Effector CD8-positive, alpha-beta T cell (primary cell): Measurements from ENCODE around the gene SIPA1L2.
"Not testable (repeated sequence)": the region's sequence is repeated elsewhere in the genome, so short reads cannot be mapped to it uniquely, and the experiment has no call there.

Source experiments
- DNase-seq: peaks from one replicate; lab custom pipeline; 2025; lab: John Stamatoyannopoulos, UW

The SIPA1L2 gene

DNA sequence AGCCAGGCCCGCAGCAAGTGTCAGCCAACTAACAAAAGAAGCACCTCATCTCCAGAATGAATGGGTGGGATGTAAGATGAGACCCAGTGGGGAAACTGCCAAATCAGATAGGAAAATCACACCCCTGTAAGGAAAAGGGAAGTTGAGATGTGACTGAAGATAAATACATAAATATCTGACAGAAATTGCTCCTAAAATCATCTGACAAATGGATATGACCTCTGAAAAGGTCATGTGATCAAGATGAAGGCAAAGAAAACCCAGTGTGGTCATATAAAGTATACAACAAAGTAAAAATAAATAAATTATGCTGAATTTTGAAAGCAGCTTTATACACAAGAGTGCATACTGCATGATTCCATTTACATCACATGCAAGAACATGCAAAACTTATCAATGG lies 12.7 kb downstream of the SIPA1L2 start:
- no peak for DNase-seq

DNA sequence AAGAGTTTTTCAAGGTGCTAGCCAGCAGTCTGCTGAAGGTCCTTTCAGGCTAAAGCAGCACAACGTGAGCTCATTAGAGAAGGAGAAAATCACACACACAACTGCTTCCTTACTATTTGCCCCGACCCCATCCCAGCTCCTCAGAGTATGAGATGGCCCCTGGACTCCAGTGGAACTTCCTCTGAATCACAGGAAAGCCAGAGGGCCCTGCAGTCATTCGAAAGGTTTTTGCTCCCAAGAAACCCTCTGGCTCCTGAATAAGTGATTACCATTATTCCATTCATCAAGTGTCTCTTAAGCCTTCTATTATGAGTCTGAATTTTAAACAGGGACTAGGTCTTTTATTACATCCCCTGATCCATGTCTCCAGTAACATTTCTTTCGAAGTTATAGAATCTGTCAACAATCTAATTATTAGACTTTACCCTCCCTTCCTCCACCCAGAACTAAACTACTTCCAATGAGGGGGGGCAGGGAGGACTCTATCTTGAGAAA lies 14.6 kb downstream of the SIPA1L2 start:
- no peak for DNase-seq

DNA sequence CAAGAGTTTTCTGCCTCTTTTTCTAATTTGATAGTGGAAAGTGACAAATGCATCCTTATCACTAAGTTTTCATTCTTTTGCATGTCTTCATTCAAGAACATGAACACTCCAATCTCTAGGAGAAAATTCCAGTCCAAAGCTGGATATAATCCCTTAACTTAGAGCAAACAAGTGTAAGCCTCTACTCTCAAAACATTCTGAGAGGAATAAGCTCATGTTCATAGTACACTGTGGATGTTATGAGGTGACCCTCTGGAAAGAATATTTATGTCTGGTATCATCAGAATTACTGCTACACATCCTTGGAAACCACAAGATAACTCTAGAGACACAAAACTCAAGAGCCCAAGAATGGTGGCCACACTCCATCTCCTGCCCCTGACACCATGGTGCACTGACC lies 15.1 kb downstream of the SIPA1L2 start:
- DNase-seq, result no peak

DNA sequence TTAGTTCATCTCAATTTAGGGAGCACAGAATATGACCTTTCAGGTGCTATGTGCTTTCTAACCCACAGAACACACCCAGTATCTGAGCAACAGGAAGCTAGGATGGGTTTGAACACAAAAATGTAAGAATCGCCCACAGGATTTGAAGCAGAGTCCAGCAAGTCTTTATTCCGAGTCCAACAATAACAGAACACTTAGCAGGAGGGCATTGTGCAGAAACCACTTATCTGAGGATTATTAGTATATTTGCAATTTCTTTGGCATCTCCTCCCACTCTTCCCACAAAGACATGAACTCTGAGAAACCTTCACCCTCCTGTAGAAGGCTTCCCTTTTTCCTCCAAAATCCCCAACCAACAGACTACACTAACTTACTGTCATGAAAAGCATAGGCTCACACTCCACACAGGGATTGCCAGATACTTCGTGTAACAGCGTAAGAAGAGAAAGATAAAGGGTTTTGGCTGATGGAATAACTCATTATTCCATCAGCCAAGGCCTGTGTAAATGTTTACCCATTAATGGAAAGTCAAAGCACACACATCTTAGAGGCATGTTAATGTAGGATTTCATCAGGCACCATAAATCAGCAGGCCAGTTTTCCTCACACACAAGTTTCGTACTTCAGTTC lies 16.1 kb downstream of the SIPA1L2 start:
- DNase-seq, result no peak

DNA sequence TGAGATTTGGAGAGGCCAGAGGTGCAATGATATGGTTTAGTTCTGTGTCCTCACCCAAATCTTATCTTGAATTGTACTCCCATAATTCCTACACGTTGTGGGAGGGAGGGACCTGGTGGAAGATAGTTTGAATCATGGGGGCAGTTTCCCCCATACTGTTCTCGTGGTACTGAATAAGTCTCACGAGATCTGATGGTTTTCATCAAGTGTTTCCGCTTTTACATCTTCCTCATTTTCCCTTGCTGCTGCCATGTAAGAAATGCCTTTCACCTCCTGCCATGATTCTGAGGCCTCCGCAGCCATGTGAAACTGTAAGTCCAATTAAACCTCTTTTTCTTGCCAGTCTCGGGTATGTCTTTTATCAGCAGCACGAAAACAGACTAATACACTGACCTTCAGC lies 17.1 kb downstream of the SIPA1L2 start:
- DNase-seq, result not testable (repeated sequence)

DNA sequence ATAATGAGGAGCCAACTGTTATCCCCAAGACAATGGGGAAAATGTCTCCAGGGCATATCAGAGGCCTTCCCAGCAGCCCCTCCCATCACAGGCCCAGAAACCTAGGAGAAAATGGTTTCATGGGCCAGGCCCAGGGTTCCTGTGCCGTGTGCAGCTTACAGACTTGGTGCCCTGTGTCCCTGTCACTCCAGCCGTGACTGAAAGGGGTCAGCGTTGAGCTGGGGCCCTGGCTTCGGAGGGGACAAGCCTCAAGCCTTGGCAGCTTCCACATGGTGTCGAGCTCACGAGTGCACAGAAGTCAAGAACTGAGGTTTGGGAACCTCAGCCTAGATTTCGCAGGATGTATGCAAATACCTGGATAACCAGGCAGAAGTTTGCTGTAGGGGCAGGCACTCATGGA lies 18.1 kb downstream of the SIPA1L2 start:
- no peak for DNase-seq

DNA sequence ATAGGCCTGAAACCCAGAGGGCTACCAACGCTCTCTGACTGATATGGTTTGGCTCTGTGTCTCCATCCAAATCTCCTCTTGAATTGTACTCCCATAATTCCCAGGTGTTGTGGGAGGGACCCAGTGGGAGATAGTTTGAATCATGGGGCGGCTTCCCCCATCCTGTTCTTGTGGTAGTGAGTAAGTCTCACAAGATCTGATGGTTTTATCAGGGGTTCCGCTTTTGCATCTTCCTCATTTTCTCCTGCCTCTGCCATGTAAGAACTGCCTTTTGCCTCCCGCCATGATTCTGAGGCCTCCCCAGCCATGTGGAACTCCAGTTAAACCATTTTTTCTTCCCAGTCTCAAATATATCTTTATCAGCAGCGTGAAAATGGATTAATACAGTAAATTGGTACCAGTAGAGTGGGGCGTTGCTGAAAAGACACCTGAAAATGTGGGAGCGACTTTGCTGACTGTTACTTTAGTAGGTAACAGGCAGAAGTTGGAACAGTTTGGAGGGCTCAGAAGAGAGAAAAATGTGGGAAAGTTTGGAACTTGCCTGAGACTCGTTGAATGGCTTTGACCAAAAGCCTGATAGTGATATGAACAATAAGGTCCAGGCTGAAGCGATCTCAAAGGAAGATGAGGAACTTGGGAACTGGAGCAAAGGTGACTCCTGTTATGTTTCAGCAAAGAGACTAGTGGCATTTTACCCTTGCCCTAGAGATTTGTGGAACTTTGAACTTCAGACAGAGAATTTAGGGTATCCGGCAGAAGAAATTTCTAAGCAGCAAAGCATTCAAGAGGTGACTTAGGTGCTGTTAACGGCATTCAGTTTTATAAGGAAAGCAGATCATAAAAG lies 18.8 kb downstream of the SIPA1L2 start:
- not testable (repeated sequence) for DNase-seq

DNA sequence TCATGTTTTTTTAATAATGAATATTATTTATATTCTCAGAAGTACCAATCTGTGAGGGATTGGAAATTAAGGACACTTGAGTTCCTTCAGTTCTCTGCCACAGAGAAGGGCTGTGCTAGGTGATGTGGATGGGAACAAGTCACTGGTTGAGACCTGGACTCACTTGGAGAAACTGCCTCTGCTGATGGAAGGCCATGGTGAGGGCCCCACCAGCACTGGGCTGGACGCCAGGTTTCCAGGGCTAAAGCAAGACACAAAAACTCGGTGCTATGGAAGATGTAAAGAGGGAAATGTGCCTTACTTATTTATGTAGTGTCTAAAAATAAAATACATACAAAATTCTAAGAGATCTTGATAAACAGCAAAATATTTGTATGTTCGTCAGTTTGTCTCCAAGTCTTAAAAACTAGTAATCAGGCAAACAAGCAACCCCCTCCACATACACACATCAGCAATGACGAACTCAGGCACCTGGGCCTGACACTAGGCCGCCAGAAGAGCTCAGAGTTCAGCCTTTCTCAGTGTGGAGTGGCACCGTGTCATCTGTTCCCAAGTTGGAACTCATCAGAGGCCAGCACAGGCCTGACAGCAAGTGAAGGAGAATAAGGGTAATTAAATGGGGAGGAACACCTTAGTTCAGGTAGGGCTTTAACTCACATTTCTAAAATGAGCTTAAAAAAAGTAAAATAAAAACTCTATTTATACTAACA lies 19.6 kb downstream of the SIPA1L2 start:
- no peak for DNase-seq

DNA sequence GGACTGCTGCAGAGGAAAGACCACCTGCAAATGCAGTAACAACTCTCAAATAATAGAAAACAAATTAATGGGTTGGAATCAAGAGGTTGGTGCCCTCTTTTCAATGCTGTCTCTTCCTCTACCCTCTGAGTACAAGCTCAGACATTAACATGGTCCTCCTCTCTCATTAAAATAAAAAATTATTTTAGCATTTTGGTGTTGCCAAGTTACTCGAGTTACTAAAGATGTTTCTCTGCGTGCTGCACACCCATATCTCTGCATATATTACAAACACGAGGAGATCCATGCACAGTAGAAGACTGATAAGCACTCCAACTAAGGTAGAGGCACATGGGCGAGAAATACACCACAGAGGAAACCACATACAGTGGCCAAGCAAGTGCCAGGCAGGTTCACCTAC lies 21.5 kb downstream of the SIPA1L2 start:
- DNase-seq, result no peak

DNA sequence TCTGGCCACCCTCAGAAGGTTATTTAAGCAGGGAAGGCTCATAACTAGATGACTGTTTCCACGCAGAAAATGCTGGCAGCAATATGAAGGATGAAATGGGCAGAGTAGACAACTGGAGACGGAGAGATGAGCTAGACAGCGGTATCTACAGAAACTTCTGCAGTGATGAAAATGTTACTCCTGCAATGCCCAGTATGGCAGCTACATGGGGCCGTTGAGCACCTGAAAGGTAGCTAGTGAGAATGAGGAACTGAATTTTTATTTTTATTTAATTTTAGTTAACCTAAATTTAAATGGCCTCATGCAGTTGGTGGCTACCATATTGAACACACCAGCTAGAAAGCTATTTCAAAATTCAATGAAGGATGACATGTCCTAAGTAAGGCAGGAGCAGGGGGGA lies 27.3 kb downstream of the SIPA1L2 start:
- DNase-seq, result no peak

DNA sequence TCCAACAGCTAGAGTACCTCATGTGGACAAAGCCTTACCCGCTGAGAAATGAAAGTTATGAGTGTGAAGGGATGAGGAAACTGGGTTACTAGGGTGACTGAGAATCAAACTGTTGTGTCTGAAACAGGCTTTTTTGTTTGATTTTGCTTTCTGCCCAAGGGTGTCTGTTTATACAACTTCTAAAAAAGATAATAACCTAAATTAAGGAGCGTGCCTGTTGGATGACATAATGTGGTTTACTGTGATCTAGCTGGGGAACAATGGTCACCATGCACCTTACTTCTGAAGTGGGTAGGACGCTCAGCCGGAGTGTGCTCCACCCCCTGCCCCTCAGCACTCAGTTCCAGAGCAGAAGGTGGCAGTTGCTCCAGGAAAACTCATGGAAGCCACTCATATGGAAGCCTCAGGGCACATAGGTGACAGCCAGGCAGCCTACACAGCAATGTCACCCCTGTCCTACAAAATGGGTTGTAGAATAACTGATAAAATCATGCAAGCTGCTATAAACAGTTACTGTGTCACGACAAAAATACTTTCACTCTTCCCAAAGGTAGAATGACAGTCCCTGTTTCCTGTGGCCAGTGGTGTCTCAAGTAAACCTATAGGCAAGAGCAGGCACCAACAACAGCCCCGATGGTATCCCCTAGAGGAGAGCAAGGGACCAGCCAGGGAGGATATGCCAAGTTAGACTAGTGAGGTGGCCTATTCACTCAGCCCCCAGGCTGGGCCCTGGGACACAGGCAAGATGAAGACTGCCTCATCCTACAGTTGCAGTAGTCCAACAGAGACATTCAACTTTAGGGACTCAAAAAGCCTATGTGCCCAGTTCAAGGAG lies 29.3 kb downstream of the SIPA1L2 start:
- DNase-seq, result no peak

DNA sequence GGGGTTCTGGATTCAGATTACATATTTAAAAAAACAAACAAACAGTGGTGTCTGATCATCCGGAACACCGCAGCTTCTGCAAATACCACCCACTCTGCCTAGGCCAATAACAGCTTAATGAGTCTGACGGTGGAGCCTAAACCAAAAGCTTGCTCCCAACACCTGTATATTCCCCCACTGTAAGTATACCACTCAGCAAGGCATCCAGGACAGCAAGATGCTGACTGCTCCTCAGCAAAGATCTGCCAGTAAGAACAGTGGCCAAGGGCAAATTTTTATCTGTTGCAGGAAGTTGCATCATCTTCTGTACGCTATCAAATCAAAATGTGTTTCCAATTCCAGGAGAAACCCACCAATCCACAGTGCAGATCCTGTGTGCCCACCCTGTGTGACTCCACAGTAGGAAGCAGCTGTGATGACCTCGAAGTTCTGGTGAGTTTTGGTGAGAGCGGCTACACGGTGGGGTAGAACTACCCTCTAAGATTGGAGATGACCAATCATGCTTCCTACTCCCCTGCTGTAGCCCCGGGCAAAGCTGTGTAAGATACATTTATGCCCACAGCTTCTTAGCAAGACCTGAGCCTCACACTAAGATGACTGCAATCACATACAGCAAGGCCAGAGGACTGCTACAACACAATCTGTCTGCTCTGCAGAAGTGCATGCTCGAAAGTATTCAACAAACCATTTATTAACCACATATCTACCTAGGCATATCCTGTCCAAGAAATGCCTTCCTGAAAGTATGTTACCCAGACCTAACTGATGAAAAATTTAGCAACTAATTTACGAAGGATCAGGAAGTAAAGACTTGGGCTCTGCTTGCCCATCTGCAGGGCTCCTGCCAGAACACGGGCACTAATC lies 30.5 kb downstream of the SIPA1L2 start:
- no peak for DNase-seq

DNA sequence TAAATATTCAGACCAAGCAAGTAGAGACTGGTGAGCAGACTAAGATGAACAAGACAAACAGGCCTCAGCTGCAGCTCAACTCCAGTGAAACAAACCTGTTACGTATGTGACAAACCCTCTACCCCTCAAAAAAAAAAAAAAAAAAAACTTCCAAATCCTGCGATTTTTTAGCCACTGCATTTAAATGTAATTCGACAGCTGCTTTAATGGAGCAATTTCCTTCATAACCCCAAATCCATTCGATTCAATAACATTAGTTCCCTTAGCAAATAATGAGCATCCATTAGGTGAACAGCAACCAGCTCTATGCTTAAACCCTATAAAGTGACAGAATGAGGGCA lies 31.1 kb downstream of the SIPA1L2 start:
- no peak for DNase-seq

DNA sequence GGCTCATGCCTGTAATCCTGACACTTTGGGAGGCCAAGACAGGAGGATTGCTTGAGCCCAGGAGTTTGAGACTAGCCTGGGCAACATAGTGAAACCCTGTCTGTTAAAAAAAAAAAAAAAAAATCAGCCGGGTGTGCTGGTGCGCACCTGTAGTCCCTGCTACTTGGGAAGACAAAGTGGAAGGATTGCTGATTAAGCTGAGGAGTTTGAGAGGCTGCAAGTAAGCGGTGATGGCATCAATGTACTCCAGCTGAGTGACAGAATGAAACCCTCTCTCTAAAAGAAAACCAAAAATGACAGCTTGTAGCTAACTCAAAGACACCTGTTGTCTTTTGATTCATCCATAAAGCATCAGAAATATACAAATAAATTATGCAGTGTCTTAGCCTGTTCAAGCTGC lies 31.8 kb downstream of the SIPA1L2 start:
- no peak for DNase-seq

DNA sequence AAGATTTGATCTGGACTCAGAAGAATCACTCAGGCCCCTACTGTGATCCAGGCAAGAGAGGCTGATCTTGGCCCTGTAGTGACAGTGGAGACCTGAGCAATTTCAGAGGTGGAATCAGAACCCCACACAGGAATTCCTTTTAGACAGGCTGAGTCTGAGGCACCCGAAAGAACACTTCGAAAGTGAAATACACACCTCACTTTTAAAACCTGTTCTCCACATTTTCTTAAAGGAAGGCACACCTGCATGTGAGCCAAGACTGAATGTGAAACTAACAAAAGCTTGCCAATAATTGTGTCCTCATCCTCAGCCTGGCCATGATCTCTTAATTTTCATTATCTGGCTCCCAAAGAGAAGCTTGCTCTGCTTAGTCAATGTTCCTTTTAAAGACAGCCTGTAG lies 32.2 kb downstream of the SIPA1L2 start:
- no peak for DNase-seq

DNA sequence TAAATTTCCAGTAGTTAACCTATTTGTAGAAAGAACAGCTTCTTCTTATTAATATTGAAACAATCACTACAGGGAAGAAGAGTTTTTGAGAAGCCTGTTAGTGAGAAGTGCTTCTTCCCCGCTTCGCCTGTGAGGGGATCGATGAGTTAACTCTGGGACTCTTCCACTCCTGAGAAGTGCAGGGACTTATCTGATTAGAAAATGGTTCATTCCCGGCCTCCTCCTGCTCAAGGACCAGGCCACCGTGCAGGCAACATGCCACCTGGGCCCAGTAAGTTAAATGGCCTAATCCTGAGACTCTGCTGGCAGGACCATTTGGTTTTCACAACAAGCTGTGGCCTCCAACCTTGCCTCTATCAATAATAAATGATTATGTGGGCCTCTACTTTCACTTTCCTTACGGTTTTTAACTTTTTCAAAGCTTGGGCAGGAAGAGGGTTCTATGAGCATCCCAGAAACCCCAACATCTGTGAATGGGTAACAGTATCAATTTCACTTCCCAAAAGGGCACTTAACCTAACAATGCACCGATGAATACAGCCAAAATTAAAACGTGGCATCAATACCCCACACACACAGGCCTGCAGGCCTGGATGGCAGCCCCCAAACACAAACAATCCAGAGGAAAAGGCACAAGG lies 33.1 kb downstream of the SIPA1L2 start:
- DNase-seq, result no peak

DNA sequence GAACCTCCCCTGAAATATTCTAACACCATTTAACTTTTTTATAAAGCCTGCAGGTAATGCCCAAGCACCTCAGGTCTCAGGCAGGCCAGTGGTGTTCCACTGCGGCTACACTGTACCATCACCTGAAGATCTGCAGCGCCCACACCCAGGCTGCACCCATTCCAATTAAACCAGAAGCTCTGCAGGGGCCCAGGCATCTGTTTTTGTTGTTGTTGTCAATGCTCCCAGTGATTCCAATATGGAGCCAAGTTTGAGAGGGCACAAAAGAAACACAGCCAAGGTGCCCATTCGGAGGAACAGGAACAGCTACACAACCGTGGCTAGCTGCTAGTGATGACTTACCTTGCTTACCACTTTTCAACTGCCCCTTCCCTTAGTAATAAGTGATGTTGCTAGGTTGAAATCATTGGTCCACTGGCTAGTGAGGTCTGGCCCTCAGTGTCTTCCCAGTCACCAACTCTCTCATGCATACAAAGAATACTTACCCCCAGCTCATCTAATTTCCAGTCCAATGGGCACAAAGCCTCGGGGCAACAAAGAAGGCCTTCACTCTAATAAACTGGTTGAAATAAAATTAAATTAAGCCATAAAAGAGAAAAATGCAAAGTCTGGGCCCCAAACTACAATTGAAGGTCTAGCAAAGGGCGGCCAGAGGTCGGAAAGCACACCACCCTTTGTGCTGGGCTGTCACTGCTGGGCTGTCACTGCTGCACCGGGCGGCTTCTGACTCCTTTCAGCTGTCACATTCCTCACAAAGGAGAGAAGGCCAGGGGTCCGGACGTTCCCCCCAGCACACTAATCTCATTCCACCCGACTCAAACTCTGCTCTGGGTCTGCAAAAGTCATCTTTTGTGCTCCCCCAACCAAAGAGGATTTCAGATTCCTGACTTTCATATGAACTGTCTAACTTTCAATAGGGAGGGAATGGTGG lies 34.9 kb downstream of the SIPA1L2 start:
- DNase-seq, result no peak

DNA sequence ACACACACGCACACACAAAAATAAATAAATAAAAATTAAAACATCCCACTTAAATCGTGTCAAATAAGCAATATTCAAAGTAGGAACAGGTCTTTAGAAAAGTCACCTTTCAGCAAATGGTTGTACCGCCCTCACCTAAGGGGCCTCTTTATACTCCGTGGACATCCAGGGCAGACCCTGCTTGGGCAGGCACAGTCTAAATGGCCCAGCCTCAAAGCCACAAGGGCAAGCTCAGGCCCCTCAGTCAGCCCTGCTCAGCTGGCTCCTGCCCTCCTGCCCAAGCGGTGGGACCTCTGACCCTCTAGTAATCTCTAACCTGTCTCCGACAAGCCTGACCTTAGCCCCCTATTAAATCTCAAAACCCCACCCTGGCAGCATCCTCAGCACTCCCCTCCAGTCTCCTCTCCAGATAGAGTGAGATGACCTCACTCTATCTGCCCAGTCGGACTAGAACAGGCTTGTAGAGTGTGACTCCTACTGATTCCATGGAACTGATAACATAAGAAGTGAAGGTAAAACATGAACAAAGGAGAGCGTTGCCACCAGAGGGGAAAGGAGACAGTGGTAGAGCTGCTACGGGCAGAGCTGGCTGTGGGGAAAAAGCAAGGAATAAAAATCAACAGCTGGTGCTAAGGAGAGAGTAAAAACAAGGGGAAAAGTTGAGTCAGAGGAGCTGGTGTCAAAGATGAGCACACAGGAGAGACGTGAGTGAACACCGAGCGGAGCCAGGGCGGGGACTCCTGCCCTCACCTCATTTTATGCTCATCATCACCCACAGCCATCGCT lies 36.0 kb downstream of the SIPA1L2 start:
- no peak for DNase-seq

DNA sequence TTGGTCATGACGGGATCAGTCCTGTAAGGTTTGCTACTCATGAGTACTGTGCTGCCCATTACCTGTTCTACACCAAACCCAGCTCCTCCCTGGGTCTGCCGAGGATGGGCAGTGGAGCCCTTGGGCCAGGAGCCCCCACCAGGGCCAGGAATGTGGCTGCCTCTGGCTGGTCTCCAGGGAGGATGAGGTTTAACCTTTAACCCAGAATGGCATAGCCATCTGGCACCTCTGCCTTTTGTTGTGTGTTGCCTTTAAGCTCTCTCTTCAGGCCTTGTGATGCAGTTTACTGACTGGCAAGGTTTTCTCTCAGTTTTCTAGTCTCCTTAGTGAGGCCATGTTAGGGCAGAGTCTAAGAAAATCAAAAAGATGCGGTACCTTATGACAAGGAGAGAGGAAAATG lies 38.6 kb downstream of the SIPA1L2 start:
- no peak for DNase-seq
